Endothelial cell (in vitro differentiated cells): Measurements from ENCODE around the gene TMEM254. TPM values are rescaled to one million over a fixed set of nuclear protein-coding genes. Genes with fewer than 3 reads are reported as not detected.
"Not testable (repeated sequence)": the region's sequence is repeated elsewhere in the genome, so short reads cannot be mapped to it uniquely, and the experiment has no call there.

Experiments
- DNase-seq: peaks from one replicate; pipeline ENCODE4 v3.0.0; 2021; ENCODE audit warnings: low spot score
- H3K27ac Mint-ChIP-seq: one replicate; pipeline ENCODE4 v1.8.0; 2021; ENCODE audit warnings: mixed read lengths, inconsistent platforms; ENCODE audit not compliant: unreplicated experiment
- H3K27me3 Mint-ChIP-seq: one replicate; pipeline ENCODE4 v1.8.0; 2021; ENCODE audit warnings: mild to moderate bottlenecking, moderate library complexity, mixed read lengths, inconsistent platforms; ENCODE audit not compliant: unreplicated experiment
- H3K36me3 Mint-ChIP-seq: one replicate; pipeline ENCODE4 v1.8.0; 2021; ENCODE audit warnings: mild to moderate bottlenecking, low read depth, mixed read lengths, inconsistent platforms; ENCODE audit not compliant: unreplicated experiment
- H3K4me1 Mint-ChIP-seq: one replicate; pipeline ENCODE4 v1.8.0; 2021; ENCODE audit warnings: mild to moderate bottlenecking, mixed read lengths, inconsistent platforms; ENCODE audit not compliant: unreplicated experiment
- H3K4me3 Mint-ChIP-seq: one replicate; pipeline ENCODE4 v1.8.0; 2021; ENCODE audit warnings: mild to moderate bottlenecking, mixed read lengths, inconsistent platforms; ENCODE audit not compliant: unreplicated experiment
- H3K9me3 Mint-ChIP-seq: one replicate; pipeline ENCODE4 v1.8.0; 2021; ENCODE audit warnings: mixed read lengths, inconsistent platforms; ENCODE audit not compliant: unreplicated experiment
- CTCF ChIP-seq: fragments of 200-600 bp; sonication (generic); IDR thresholded peaks from one replicate; pipeline ENCODE4 v1.5.0; 2021; ENCODE audit warnings: antibody characterized with exemption; ENCODE audit not compliant: unreplicated experiment
- total RNA-seq: library from RNA; stranded (reverse); fragmentation: NEBNext Ultra II Directional; extraction: Animal tissue kit (Norgen Biotek cat#: 25700); gene quantifications from one replicate; pipeline ENCODE4 v1.2.1, GENCODE V29; 2021; ENCODE audit not compliant: unreplicated experiment

The TMEM254 gene
- total RNA-seq, 1 donor from 2014 or later, result 16.6 TPM

GRCh38 chr10:80079312-80079719 lies 851 bp downstream of the TMEM254 start:
- H3K36me3 Mint-ChIP-seq, result no peaks in the 10 kb centered on the region
- peak overlapping the region; percentile 96 for H3K4me3 Mint-ChIP-seq
- peak overlapping the region; percentile 98 for H3K27ac Mint-ChIP-seq
- peaks cover 4% of the 10 kb centered on the region for H3K27me3 Mint-ChIP-seq
- TF ChIP-seq CTCF, result no peak
- H3K4me1 Mint-ChIP-seq, result peaks cover 7% of the 10 kb centered on the region
- no peaks in the 10 kb centered on the region for H3K9me3 Mint-ChIP-seq
- no peak for DNase-seq

GRCh38 chr10:80081026-80081425 lies 2.6 kb downstream of the TMEM254 start:
- peaks cover 4% of the 10 kb centered on the region for H3K27me3 Mint-ChIP-seq
- H3K36me3 Mint-ChIP-seq, result no peaks in the 10 kb centered on the region
- DNase-seq, result no peak
- no peak for TF ChIP-seq CTCF
- H3K4me3 Mint-ChIP-seq, result no peak overlapping the region
- no peaks in the 10 kb centered on the region for H3K9me3 Mint-ChIP-seq
- no peak overlapping the region for H3K27ac Mint-ChIP-seq
- H3K4me1 Mint-ChIP-seq, result peaks cover 7% of the 10 kb centered on the region

- no peaks in the 10 kb centered on the region for H3K9me3 Mint-ChIP-seq
- no peak overlapping the region for H3K27ac Mint-ChIP-seq
- no peaks in the 10 kb centered on the region for H3K36me3 Mint-ChIP-seq
- H3K27me3 Mint-ChIP-seq, result peaks cover 3% of the 10 kb centered on the region
- H3K4me3 Mint-ChIP-seq, result no peak overlapping the region
- peaks cover 7% of the 10 kb centered on the region for H3K4me1 Mint-ChIP-seq
- no peak for DNase-seq
- no peak for TF ChIP-seq CTCF
These were observed 3.6 kb downstream of the TMEM254 start for GRCh38 chr10:80081801-80082750.

DNA sequence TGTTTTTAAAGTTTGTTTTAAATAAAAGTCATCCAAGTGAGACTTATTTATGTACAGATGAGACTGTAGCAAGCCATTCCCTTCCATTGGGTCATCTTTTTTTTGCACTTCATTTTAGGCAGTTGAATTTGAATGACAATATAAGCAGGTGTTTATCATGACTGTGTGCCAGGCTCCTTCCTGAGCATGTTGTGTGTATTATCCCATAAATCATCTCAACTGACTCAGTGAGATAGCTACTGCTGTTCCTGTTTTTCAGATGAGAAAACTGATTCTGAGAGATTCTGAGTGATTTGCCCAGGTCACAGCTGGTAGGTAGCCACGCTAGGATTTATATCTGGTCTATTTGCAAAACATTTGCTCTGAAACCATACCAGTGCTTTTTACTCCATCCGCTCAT lies 11.7 kb downstream of the TMEM254 start:
- no peak for TF ChIP-seq CTCF
- Mint-ChIP-seq H3K27ac (no peak overlapping the region), H3K9me3 (no peaks in the 10 kb centered on the region), H3K27me3 (no peaks in the 10 kb centered on the region), H3K4me1 (no peaks in the 10 kb centered on the region), H3K36me3 (no peaks in the 10 kb centered on the region), H3K4me3 (no peak overlapping the region)
- DNase-seq, result no peak

DNA sequence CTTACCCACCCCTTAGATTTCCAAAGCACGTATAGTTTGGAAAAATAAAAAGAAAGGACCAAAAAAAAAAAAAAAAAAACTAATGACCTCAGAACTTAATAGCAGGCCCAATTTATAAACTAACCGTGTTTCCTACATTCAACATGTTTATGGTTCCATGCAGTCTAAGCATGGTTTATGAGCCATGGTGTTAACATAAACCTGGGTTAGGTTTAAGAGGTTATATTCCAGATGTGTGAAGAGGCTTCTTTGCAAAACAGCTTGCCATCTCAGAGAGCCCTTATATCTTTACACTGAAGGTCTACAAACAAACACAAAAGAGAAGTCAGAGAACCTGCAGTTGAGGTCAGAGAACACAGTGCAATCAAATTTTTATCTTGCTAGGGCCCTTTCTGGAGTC lies 15.8 kb downstream of the TMEM254 start:
- DNase-seq, result no peak
- peaks cover 4% of the 10 kb centered on the region for H3K27me3 Mint-ChIP-seq
- no peak for TF ChIP-seq CTCF
- no peaks in the 10 kb centered on the region for H3K36me3 Mint-ChIP-seq
- H3K27ac Mint-ChIP-seq, result no peak overlapping the region
- no peak overlapping the region for H3K4me3 Mint-ChIP-seq
- no peaks in the 10 kb centered on the region for H3K9me3 Mint-ChIP-seq
- H3K4me1 Mint-ChIP-seq, result no peaks in the 10 kb centered on the region

DNA sequence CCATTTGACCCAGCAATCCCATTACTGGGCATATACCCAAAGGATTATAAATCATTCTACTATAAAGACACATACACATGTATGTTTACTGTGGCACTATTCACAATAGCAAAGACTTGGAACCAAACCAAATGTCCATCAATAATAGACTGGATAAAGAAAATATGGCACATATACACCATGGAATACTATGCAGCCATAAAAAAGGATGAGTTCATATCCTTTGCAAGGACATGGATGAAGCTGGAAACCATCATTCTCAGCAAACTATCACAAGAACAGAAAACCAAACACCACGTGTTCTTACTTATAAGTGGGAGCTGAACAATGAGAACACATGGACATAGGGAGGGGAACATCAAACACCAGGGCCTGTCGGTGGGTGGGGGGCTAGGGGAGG lies 19.8 kb downstream of the TMEM254 start:
- not testable (repeated sequence) for H3K27me3 Mint-ChIP-seq, H3K36me3 Mint-ChIP-seq, H3K4me3 Mint-ChIP-seq, H3K27ac Mint-ChIP-seq, H3K4me1 Mint-ChIP-seq, H3K9me3 Mint-ChIP-seq, DNase-seq

GRCh38 chr10:80099295-80099694 lies 20.8 kb downstream of the TMEM254 start:
- H3K27me3 Mint-ChIP-seq, DNase-seq, H3K9me3 Mint-ChIP-seq, H3K27ac Mint-ChIP-seq, H3K36me3 Mint-ChIP-seq, H3K4me3 Mint-ChIP-seq, H3K4me1 Mint-ChIP-seq: not testable (repeated sequence)
